MM.1S (cell line): ENCODE measurements around the gene ZNF469.

Experiments used
- EZH2 ChIP-seq: fragments of 300-600 bp; sonication (generic); optimal IDR thresholded peaks from 2 replicates; pipeline ENCODE3; 2017; ENCODE audit warnings: low read depth, mild to moderate bottlenecking, antibody characterized with exemption, low read length, mixed read lengths
- TF ChIP-seq, protein P1 (sequence below): fragments of 300-600 bp; sonication (generic); IDR thresholded peaks from 2 replicates; pipeline ENCODE4 v1.5.1; 2016; ENCODE audit warnings: antibody characterized with exemption, low read length, mixed read lengths

DNA sequence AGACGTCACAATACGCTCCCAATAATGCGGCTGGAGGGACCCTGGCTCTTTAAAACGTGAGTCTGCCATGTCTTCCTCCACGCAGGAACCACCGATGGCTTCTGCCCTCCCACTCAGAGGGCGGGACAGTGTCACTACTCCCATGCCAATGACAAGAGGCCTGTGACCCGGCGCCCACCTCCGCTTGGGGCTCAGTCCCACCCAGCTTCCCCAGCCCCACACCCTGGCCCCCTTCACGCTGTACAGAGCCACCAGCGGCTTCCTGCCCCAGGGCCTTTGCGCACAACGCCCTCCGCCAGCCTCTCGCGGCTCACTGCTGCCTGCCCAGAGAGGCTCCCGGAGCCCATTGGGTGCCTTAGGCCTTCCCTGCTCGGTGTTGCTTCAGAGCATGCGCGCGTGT lies 29.5 kb upstream of the ZNF469 start:
- no peak for TF ChIP-seq EZH2
- TF ChIP-seq, protein P1, sequence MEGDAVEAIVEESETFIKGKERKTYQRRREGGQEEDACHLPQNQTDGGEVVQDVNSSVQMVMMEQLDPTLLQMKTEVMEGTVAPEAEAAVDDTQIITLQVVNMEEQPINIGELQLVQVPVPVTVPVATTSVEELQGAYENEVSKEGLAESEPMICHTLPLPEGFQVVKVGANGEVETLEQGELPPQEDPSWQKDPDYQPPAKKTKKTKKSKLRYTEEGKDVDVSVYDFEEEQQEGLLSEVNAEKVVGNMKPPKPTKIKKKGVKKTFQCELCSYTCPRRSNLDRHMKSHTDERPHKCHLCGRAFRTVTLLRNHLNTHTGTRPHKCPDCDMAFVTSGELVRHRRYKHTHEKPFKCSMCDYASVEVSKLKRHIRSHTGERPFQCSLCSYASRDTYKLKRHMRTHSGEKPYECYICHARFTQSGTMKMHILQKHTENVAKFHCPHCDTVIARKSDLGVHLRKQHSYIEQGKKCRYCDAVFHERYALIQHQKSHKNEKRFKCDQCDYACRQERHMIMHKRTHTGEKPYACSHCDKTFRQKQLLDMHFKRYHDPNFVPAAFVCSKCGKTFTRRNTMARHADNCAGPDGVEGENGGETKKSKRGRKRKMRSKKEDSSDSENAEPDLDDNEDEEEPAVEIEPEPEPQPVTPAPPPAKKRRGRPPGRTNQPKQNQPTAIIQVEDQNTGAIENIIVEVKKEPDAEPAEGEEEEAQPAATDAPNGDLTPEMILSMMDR = no peak
